ENCODE measurements around the gene GRK5.

DNA sequence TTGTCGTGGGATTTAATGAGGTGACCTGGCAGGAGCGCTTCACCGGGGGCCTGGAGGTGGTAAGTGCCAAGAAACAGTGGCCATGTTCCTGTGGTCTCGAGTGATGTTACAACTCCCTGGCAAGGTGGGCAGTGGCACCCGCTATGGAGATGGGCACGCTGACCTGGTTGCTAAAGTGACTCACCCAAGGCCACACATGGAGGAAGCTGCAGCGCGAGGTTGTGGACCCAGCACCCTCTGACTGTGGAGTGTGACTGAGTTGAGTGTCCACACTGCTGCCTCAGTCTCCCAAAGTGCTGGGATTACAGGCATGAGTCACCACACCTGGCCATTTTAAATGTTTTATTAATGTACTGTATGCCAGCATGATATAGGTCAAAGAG lies 261.9 kb downstream of the GRK5 start:
- TF ChIP-seq POLR2A (IDR thresholded peaks at IDR 0.05), result no peak
- TF ChIP-seq, protein P1, sequence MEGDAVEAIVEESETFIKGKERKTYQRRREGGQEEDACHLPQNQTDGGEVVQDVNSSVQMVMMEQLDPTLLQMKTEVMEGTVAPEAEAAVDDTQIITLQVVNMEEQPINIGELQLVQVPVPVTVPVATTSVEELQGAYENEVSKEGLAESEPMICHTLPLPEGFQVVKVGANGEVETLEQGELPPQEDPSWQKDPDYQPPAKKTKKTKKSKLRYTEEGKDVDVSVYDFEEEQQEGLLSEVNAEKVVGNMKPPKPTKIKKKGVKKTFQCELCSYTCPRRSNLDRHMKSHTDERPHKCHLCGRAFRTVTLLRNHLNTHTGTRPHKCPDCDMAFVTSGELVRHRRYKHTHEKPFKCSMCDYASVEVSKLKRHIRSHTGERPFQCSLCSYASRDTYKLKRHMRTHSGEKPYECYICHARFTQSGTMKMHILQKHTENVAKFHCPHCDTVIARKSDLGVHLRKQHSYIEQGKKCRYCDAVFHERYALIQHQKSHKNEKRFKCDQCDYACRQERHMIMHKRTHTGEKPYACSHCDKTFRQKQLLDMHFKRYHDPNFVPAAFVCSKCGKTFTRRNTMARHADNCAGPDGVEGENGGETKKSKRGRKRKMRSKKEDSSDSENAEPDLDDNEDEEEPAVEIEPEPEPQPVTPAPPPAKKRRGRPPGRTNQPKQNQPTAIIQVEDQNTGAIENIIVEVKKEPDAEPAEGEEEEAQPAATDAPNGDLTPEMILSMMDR (IDR thresholded peaks at IDR 0.05), result no peak

Data from sigmoid colon (tissue), 3 donors.